Cardiac muscle cell (in vitro differentiated cells and primary cell): ENCODE results near the gene NFATC1. TPM values are rescaled to one million over a fixed set of nuclear protein-coding genes. Genes with fewer than 3 reads are reported as not detected.

Source experiments
- DNase-seq, 2 donors: peaks; one replicate each; pipeline versions ENCODE4 v3.0.0 to v3.0.0-alpha.2; 2010 to 2017; ENCODE audit warnings: low read depth in 1 of 2, low spot score in 1 of 2
- H3K27ac ChIP-seq: fragments of 200-600 bp; sonication (generic); 2 replicates; pipeline ENCODE4 v1.5.1; 2016
- H3K27me3 ChIP-seq: fragments of 200-600 bp; sonication (generic); 2 replicates; pipeline ENCODE4 v1.6.0; 2016; ENCODE audit warnings: control low read depth
- H3K36me3 ChIP-seq: fragments of 200-600 bp; sonication (generic); 2 replicates; pipeline ENCODE4 v1.5.1; 2016; ENCODE audit warnings: control low read depth
- H3K4me1 ChIP-seq: fragments of 200-600 bp; sonication (generic); 2 replicates; pipeline ENCODE4 v1.8.1; 2017; ENCODE audit warnings: low read depth, mild to moderate bottlenecking, mixed run types
- H3K4me3 ChIP-seq: fragments of 200-600 bp; sonication (generic); 2 replicates; pipeline ENCODE4 v1.5.1; 2016; ENCODE audit warnings: mild to moderate bottlenecking
- H3K9me3 ChIP-seq: fragments of 200-600 bp; sonication (generic); 2 replicates; pipeline ENCODE4 v1.5.1; 2017; ENCODE audit warnings: low read depth, mild to moderate bottlenecking, control low read depth
- CTCF ChIP-seq: IDR thresholded peaks from 2 replicates; pipeline ENCODE4 v1.5.1; 2012; ENCODE audit warnings: low read depth, mild to moderate bottlenecking, low read length
- polyA plus RNA-seq: library from polyadenylated mRNA; unstranded; fragments of >200 nt; fragmentation: Nextera tagmentation; extraction: Ambion mirVana; gene quantifications from 2 replicates; pipeline ENCODE4 v1.2.1, GENCODE V29; 2016
- total RNA-seq: library from RNA; depleted of rRNA; stranded (reverse); fragments of >200 nt; gene quantifications from 2 replicates; pipeline ENCODE4 v1.2.3, GENCODE V29; 2016

Gene NFATC1
- total and polyA plus RNA-seq, 2 experiments from 2014 or later: 10.8 to 11.7 TPM

GRCh38 chr18:79510731-79511241 lies 115.1 kb downstream of the NFATC1 start:
- Histone ChIP-seq H3K4me1 (peaks cover 13% of the 10 kb centered on the region), H3K27me3 (no peaks in the 10 kb centered on the region), H3K4me3 (no peak overlapping the region), H3K27ac (no peak overlapping the region), H3K9me3 (no peaks in the 10 kb centered on the region), H3K36me3 (no peaks in the 10 kb centered on the region)
- no peak for DNase-seq
- TF ChIP-seq CTCF: no peak

GRCh38 chr18:79511271-79511670 lies 115.5 kb downstream of the NFATC1 start:
- Histone ChIP-seq H3K9me3 (no peaks in the 10 kb centered on the region), H3K27me3 (no peaks in the 10 kb centered on the region), H3K4me1 (peaks cover 18% of the 10 kb centered on the region), H3K27ac (no peak overlapping the region), H3K4me3 (no peak overlapping the region), H3K36me3 (no peaks in the 10 kb centered on the region)
- DNase-seq: no peak
- no peak for TF ChIP-seq CTCF

- H3K36me3 ChIP-seq: no peaks in the 10 kb centered on the region
- H3K27ac ChIP-seq: no peak overlapping the region
- no peaks in the 10 kb centered on the region for H3K27me3 ChIP-seq
- no peaks in the 10 kb centered on the region for H3K9me3 ChIP-seq
- peaks cover 21% of the 10 kb centered on the region for H3K4me1 ChIP-seq
- no peak for DNase-seq
- TF ChIP-seq CTCF: no peak
- H3K4me3 ChIP-seq: no peak overlapping the region
Measured at GRCh38 chr18:79511671-79512301, 116.1 kb downstream of the NFATC1 start.

- Histone ChIP-seq H3K36me3 (no peaks in the 10 kb centered on the region), H3K27ac (no peak overlapping the region), H3K9me3 (no peaks in the 10 kb centered on the region), H3K4me1 (peaks cover 12% of the 10 kb centered on the region), H3K4me3 (no peak overlapping the region), H3K27me3 (no peaks in the 10 kb centered on the region)
- no peak for TF ChIP-seq CTCF
- no peak for DNase-seq
Measured at GRCh38 chr18:79512461-79513380, 117.0 kb downstream of the NFATC1 start.

- Histone ChIP-seq H3K4me1 (peaks cover 9% of the 10 kb centered on the region), H3K27me3 (no peaks in the 10 kb centered on the region), H3K36me3 (no peaks in the 10 kb centered on the region), H3K4me3 (no peak overlapping the region), H3K9me3 (no peaks in the 10 kb centered on the region), H3K27ac (no peak overlapping the region)
- no peak for DNase-seq
- no peak for TF ChIP-seq CTCF
Measured at GRCh38 chr18:79513381-79514081, 117.8 kb downstream of the NFATC1 start.
